GM18873 (cell line): ENCODE results near the gene VWA8.
"Not testable (repeated sequence)": the region's sequence is repeated elsewhere in the genome, so short reads cannot be mapped to it uniquely, and the experiment has no call there.

ENCODE experiments used
- ATAC-seq: cut with Tn5 transposase; IDR thresholded peaks from one replicate; pipeline ENCODE4 v1.9.1; 2021; ENCODE audit warnings: mild to moderate bottlenecking, moderate library complexity, moderate number of reproducible peaks; ENCODE audit not compliant: unreplicated experiment, low FRiP score

Gene VWA8

GRCh38 chr13:41603917-41604316, 357.0 kb downstream of the VWA8 start:
- no peak for ATAC-seq

GRCh38 chr13:41601718-41602445, 359.0 kb downstream of the VWA8 start:
- ATAC-seq = no peak

GRCh38 chr13:41599619-41600018, 361.3 kb downstream of the VWA8 start:
- no peak for ATAC-seq

- ATAC-seq = no peak
These were observed 363.4 kb downstream of the VWA8 start for GRCh38 chr13:41597348-41598041.

- no peak for ATAC-seq
These were observed 364.7 kb downstream of the VWA8 start for GRCh38 chr13:41596190-41596589.

GRCh38 chr13:41595298-41595697, 365.6 kb downstream of the VWA8 start:
- ATAC-seq = no peak

GRCh38 chr13:41590643-41591042, 370.3 kb downstream of the VWA8 start:
- ATAC-seq = no peak

GRCh38 chr13:41590122-41590521, 370.8 kb downstream of the VWA8 start:
- ATAC-seq = no peak

- no peak for ATAC-seq
These were observed 371.5 kb downstream of the VWA8 start for GRCh38 chr13:41589434-41589833.

- no peak for ATAC-seq
These were observed 372.0 kb downstream of the VWA8 start for GRCh38 chr13:41588899-41589298.

GRCh38 chr13:41588448-41588847, 372.5 kb downstream of the VWA8 start:
- ATAC-seq = no peak

GRCh38 chr13:41587490-41587889, 373.4 kb downstream of the VWA8 start:
- no peak for ATAC-seq

- no peak for ATAC-seq
These were observed 374.7 kb downstream of the VWA8 start for GRCh38 chr13:41586216-41586615.

GRCh38 chr13:41582027-41582463, 378.9 kb downstream of the VWA8 start:
- no peak for ATAC-seq

- no peak for ATAC-seq
These were observed 380.6 kb downstream of the VWA8 start for GRCh38 chr13:41580345-41580744.

GRCh38 chr13:41579881-41580280, 381.0 kb downstream of the VWA8 start:
- no peak for ATAC-seq

GRCh38 chr13:41579168-41579567, 381.7 kb downstream of the VWA8 start:
- no peak for ATAC-seq

- no peak for ATAC-seq
These were observed 382.5 kb downstream of the VWA8 start for GRCh38 chr13:41578371-41578770.

- ATAC-seq = no peak
These were observed 383.5 kb downstream of the VWA8 start for GRCh38 chr13:41577436-41577835.

GRCh38 chr13:41573640-41574039, 387.3 kb downstream of the VWA8 start:
- not testable (repeated sequence) for ATAC-seq

- not testable (repeated sequence) for ATAC-seq
These were observed 389.0 kb downstream of the VWA8 start for GRCh38 chr13:41571817-41572340.

GRCh38 chr13:41568972-41569351, 391.9 kb downstream of the VWA8 start:
- ATAC-seq = no peak
